Activated CD4-positive, CD25-positive, alpha-beta regulatory T cell treated with anti-CD3 and anti-CD28 coated beads, Interleukin-2, amount 50 U/mL, for 72 hours (primary cell): ENCODE results near the gene HSPB2.
A peak's percentile ranks its signal among the peaks of the same experiment; 100 is the strongest.
"Not testable (repeated sequence)": the region's sequence is repeated elsewhere in the genome, so short reads cannot be mapped to it uniquely, and the experiment has no call there.

Source experiments
- DNase-seq: peaks from one replicate; pipeline ENCODE4 v3.0.0; 2021

HSPB2 gene, protein sequence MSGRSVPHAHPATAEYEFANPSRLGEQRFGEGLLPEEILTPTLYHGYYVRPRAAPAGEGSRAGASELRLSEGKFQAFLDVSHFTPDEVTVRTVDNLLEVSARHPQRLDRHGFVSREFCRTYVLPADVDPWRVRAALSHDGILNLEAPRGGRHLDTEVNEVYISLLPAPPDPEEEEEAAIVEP

DNA sequence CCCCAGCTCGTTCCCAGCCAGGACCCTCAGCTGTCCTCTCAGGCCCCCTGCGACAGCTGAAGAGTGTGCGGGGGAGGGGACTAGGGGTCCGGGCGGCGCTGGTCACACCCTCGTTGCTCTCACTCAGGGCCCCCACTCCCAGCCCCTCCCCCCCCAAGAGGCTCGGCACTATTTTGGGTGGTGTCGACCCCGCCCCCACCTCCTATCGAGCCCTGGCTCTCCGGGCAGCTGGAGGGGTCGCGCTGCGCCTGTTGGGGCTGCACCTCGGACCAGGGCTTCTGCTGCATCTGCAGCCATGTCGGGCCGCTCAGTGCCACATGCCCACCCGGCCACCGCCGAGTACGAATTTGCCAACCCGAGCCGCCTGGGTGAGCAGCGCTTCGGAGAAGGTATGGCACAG, at the start of gene HSPB2:
Gene HSPB2, plus strand, starts transcription at position 200 of the 400 bp plus-strand sequence. Its CDS starts 96 bp downstream, at position 296.
- no peak for DNase-seq

DNA sequence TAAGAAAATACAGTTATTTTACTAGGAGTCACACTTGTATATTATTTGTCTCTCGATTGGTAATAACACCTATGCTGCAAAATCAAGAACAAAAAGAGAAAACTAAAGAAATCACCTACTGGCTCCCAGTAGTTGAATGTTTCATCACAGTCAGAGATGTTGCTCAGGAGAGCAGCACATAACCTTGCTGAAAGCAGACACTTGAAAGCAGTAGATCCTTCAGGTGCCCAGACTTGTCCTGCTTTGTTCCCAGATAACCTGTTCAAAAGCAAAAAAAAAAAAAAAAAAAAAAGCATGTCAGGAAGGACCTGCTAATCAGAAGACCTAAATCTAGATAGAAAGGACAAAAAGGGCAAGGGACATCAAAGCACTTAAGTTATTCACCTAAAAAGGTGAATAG, 42.4 kb upstream of the HSPB2 start:
- no peak for DNase-seq

DNA sequence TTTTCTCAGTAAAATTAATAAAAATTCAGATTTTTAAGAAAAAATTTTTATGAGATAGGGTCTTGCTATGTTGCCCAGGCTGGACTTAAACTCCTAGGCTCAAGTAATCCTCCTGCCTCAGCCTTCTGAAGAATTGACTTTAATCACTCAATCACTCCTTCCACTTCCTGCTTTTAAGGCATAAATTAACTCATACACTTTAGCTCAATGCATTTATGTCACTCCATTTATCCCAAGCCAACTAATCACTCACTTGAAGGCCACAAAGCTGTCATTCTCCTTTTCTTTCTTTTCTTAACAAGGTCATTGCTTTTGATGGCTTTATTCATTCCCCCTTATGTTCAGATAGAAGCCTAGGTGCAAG, 42.0 kb upstream of the HSPB2 start:
- DNase-seq: no peak

DNA sequence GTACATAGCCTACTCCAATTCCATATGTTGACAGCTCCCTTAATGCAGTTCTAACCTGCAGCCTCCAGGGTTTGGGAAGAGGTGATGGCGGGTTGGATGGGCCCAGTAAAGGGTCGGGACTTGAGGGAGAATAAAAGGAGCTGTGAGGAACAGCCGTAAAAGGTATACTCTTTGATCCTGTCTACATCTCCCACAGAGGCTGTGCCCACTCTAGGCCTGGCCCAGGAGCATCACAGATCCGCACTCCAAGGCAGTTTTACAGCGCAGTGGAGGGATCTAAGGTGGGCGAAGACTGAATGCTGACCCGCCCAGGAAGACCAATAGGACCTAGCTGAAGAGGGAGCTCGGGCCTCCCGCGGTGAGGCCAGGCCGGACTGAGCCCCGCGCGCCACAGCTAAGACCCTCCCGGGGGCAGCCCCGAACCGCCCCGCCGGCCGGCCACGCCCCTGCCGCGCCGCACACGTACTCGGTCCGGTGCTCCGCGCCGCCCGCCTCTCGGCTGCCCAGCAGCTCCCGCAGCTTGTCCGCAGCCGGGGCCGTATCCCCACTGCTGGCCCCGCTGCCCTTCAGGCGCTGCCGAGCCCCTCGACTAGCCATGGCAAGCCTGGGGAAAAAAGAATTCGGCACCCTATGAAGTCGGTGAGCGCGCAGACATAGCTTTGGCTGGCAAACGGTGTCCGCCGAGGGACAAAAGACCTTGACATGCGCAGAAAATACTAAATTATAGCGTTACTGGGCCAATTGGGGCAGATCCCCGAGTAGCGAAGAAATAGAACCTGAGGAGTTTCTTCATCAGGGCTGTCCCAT, 41.4 kb upstream of the HSPB2 start, which contains the start of gene ALG9:
Gene ALG9, minus strand, starts transcription at position 696 of the 807 bp plus-strand sequence. Its CDS starts 99 bp downstream, at position 597.
- peak; percentile 91 for DNase-seq

DNA sequence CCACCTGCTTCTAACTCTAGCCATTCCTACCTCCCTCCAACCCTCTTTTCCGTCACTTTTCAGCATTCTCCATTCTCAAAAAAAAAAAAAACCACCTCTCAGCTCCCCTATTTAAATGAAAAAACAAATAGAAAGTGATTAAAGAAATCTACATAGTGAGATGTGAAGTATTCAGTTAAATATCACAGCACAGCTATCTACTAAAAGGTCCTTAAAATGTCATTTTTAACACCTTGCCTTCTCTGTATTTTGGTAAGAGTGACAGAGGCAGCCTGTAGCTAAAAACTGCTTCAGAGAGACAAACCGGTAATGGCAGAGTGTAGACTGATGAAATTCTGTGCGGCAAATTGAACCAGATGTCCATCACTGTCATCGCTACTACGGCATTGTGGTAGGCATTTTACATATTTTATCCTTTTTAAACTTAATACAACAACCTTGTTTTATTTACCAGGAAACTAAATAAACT, 40.8 kb upstream of the HSPB2 start:
- DNase-seq: no peak

DNA sequence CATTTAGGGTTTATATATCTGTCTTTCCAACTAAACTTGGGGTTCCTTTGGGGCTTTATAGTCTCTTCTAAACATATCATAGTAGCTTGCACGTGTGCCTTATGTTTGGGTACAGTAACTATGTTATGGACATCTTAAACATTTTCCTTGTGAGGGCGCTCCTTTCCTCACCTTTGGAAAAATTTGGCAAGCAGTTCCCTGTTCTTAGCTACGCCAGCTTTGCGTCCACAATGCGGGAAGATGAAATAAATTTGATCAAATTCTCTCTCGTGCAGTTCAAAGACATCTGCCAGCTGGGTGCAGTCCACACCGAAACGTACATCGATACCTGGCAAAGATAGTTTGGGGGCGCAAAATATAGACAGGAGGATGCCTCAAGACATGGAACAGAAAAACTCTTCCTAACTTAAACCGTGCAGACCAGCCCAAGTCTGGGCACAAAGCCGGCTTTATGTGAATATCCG, 34.1 kb upstream of the HSPB2 start:
- no peak for DNase-seq

DNA sequence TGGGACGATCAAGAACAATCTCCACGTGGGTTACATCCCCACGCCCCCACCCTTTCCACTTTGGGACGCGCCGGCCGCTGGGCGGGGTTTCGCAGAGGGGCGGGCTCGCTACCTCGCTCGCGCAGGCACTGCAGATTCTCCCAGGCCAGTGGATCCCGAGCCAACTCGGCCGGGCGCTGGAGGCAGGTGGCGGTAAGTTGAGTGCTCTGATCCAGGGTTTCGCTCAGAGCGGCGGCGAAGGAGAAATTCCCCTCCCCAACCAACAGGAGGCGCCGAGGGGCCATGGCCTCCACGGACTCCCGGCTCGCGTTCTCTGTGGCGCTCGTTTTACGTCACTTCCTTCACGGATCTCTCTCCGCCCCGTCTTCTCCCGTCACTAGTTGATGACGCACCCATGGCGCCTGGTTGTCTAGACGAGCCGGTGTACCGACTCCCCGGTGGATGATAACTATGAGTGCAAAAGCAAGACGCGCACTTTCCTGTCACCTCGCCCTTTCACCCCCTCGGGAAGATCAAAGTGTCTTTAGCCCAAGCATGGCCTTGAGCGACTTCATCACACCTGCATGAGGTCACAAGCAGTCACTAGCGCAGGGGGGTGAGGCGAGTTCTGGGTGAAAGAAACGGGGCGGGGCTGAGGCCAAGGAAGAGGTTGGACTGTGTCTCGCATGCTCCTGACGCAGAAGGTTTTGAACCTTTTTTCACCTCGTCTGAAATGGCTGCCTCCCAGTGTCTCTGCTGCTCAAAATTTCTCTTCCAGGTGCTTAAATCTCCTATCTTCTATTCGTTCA, 33.5 kb upstream of the HSPB2 start, which contains the start of the genes CFAP68 and FDXACB1:
Gene CFAP68, plus strand, starts transcription at position 693 of the 788 bp plus-strand sequence. Its CDS starts 20 bp downstream, at position 713.
Gene FDXACB1, minus strand, starts transcription at position 317 of the 788 bp plus-strand sequence. Its CDS starts 33 bp downstream, at position 284.
- peak; percentile 92 for DNase-seq

DNA sequence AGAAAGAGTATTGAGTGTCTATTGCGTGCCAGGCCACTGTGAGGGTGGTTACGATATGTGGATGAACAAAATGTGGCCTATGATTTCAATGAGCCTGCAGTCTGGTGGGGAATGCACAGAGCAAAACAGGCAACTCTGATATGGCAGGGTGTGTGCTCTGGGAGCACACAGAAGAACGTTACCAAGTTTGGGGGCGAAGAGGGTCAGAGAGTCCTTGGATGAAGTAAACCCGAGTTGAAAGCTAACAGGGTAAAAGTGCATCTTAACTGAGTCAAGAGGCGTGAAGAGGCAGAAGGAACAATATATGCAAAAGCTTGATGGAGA, 32.9 kb upstream of the HSPB2 start:
- DNase-seq: no peak

DNA sequence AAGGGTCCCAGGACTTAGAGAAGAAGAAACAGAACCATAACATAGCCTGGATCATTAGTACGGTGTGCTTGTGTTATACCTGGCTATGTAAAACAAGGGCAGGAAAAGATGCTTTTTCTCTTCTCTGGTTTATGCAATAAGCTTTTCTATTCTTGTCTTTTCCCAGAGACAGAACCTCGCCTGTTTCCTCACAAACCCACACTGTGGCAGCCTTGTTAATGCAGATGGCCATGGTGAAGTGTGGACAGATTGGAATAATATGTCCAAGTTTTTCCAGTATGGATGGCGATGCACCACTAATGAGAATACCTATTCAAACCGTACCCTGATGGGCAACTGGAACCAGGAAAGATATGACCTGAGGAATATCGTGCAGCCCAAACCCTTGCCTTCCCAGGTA, 30.3 kb upstream of the HSPB2 start:
- no peak for DNase-seq

DNA sequence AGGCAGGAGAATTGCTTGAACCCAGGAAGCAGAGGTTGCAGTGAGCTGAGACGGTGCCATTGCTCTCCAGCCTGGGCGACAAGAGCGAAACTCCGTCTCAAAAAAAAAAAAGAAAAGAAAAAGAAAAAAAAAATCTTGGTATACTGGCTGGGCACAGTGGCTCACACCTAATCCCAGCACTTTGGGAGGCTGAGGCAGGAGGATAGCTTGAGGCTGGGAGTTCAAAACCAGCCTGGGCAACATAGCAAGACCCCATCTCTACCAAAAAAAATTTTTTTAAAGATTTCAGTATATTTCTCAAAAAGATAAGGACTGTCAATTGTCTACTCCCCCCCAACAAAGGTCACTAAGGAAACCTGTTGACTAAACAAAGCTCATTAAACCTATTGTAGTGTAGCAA, 27.5 kb upstream of the HSPB2 start:
- not testable (repeated sequence) for DNase-seq

DNA sequence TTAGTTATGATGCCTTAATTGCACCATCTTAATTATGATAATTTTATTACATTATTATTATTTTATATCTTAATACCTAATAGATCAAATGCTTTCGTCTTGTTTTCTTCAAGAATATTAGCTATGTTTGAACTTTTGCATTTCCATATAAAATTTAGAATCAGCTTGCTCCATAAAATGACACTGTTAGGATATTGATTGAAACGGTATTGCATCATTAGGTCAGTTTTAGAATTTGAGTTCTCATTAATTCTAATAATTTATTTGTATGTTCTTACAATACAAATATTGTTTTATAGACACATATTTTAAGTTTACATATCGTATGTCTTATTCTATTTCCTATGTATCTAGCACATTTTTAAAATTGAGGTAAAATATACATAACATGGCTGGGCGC, 26.5 kb upstream of the HSPB2 start:
- DNase-seq: no peak

DNA sequence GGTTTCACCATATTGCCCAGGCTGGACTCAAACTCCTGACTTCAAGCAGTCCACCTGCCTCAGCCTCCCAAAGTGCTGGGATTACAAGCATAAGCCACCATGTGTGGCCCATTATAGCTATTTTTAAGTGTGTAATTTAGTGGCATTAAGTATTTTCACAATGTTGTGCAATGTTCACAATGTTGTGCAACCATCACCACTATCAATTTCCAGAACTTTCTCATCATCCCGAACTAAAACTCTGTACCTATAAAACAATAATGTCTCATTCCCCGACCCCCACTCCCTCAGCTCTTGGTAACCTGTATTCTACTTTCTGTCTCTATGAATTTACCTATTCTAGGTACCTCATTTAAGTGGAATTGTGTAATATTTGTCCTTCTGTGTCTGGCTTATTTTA, 25.7 kb upstream of the HSPB2 start:
- DNase-seq: no peak

DNA sequence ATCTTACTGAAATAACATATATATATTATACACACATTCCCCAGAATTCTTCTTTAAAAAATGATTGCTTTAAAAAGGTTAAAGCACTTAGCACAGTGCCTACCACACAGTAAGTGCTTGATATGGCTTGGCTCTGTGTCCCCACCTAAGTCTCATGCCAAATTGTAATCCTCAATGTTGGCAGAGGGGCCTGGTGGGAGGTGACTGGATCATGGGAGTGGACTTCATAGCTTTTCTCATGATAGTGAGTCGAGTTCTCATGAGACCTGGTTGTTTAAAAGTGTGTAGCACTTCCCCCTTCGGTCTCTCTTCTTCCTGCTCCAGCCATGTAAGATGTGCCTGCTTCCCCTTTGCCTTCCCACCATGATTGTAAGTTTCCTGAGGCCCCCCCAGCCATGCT, 7.1 kb upstream of the HSPB2 start:
- DNase-seq: no peak

DNA sequence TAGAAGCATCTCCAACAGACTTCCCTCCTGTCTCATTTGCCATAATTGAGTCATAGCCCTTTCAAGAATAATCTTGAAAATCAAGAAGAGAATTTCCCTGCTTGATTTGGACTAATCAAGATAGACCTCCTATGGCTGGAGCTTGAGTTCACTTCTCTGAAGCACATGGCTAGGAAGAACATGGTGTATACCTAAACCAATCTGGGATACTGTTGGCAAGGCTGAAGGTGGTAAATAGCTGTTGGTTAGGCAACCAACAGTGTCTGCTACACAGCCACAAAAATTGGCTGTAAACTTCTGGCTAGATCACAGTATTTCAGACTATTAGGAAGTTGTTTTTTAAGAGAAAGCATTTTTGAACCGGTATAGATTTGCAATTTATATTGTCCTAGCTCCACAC, 5.9 kb upstream of the HSPB2 start:
- DNase-seq: no peak

DNA sequence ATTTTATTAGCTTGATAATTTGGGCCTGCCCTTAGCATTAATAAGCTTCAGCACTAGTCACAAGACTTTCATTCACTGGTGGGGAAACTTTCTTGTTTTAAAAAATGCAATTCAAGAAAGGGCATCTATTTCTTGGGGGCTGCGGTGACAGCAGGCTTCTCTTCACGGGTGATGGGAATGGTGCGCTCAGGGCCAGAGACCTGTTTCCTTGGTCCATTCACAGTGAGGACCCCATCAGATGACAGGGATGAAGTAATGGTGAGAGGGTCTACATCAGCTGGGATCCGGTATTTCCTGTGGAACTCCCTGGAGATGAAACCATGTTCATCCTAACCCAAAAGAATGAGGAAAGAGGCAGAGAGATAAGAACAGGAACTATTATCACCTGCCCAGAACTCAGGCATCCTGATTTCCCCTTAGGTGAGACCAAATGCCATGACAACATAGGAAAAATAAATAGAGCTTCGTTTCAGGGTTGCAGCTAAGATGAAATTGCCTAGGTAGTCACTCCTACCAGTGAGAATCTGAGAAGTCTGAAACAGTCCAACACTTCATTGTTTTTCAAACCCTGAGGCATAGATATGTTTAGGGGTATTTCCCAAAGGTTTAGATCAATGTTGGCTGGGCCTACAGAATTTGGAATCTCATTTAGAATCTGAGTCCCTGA, 3.8 kb upstream of the HSPB2 start:
- no peak for DNase-seq

DNA sequence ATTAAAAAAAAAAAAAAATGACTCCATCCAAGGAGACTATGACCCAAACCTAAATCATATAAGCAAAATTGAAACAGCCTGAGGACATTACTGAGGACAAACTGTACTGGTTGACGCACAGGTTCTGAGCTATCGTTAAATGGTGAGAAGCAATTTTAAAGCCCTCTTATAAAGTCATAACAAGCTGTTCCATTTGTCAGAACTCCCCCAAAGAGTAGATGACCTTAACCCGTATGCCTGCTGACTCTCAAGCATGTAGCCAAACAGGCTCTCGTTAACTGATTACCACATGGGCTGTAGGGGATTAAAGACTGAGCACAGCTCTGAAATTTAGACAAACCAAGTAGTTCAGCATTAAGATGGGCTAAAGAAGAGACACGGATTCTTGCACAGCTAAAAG, 3.2 kb upstream of the HSPB2 start:
- DNase-seq: no peak

DNA sequence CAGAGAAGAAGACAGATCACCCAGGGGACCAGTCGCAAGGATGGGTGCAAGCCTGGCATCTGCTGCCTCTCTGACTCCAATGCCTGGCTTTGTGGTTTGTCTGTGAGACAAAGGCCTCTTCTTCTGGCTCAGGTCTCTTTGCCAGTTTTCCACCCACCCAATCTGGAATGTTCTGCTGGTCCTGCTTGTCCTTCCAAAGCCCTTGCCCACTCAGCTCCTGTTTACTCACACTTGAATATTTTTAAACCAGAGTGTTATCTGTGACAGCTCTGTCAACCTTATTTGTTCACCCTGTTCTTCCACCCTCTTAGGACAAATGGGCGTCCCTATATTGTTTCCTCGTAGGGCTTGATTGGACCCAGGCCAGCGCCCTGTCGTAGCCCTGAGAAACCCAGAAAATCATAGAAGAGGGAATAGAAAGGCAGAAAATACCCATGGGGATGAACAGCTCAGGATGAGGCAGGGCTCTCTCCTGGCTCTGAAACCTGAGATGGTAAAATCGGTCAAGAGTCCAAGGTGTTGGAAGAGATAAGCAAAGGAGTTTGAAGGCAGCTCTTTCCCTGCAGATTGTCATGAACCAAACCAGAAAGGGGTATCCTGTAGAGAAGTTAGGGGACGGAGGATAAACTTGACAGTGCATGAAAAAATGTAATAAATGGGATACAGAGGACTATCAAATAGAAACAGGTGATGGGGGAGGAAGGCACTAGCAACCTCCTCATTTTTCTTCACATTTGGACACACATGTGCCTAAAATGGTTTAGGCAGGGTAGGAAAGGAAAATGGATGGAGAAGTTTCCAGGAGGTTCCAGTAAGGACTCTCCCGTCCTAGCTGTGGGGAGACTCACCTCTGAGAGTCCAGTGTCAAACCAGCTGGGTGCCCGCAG, 1.6 kb upstream of the HSPB2 start:
- no peak for DNase-seq

DNA sequence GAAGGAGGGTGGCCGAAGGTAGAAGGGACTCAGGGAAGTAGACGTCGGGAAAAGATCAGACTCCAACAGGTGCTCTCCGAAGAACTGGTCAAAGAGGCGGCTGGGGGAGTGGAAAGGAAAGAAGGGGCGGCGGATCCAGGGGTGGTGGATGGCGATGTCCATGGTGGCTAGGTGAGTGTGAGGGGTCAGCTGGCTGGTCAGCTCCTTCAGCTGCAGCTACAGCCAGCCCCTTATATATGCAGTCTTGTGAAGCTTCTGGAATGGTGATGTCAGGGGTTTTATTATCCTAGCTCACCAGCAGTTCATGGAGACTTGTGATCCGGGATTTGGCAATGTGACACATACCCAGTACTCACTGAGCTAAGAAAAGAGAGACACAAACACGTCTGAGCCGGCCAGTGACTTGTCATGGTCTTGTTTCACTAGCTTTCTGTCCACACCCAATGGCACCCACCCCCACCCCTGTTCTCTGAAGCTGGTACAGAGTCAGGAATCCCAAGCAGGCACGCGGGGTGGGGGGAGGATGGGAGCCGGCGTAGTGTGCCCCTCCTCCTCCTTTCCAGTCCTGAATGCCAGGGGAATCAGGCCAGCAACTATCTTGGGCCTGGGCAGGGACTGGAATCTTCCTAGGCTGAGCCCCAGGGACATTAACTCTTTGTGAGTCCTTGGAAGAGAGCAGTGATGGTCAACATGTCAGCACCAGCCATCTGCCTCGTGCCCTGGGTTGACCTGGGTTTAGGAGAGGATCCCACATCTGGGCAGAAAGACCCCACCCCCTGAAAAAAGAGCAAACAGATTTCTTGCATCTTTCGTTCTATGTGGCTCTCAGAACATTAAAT, 752 bp upstream of the HSPB2 start, which contains the start of gene CRYAB:
Gene CRYAB, minus strand, starts transcription at position 208 of the 839 bp plus-strand sequence. Its CDS starts 46 bp downstream, at position 162.
- no peak for DNase-seq

DNA sequence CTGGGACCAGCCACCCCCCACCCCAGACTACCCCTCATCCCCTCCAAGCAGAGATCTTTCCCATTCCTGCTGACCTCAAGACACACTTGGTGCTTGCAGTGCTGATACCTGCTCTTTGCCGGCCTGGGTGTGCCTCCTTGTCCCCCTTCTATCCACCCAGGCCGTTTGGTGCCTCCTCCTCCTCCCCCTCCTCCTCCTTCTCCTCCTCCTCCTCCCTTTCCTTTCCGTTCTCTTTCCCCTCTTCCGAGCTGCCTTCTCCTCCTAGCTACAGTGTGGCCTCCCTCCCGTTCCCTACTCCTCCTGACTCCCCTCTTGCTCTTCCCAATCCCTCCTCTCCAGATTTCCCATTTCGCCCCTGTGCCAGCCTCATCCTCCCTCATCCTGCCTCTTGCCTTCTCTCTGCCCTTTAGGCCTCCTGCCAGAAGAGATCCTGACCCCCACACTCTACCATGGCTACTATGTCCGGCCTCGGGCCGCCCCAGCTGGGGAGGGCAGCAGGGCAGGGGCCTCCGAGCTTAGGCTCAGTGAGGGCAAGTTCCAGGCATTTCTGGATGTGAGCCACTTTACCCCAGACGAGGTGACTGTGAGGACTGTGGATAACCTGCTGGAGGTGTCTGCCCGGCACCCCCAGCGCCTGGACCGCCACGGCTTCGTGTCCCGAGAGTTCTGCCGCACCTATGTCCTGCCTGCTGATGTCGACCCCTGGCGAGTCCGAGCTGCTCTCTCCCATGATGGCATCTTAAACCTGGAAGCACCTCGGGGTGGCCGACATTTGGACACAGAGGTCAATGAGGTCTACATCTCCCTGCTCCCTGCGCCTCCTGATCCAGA, 712 bp downstream of the HSPB2 start:
- DNase-seq: no peak

DNA sequence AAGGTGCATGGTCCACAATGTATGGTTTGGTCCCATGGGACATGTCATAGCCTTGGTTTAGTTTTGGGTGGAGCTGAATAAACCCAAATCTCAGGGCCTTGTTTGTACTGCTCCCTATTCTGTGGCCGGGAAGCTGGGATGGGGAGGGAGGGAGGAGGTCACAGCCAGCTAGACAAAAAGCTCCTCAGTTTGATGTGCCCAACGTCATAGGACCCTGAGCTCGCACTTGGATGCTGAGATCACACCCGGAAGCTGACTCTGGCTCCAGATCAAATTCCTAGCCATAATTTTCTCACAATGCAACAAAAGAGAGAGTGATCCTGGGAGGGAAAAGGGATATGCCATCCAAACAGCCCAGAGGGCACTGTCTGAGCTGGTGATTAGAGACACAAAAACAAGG, 1.5 kb downstream of the HSPB2 start:
- no peak for DNase-seq
